ENCODE results near the gene PANX2.
A peak's percentile ranks its signal among the peaks of the same experiment; 100 is the strongest.
"Not testable (repeated sequence)": the region's sequence is repeated elsewhere in the genome, so short reads cannot be mapped to it uniquely, and the experiment has no call there.

The PANX2 gene

DNA sequence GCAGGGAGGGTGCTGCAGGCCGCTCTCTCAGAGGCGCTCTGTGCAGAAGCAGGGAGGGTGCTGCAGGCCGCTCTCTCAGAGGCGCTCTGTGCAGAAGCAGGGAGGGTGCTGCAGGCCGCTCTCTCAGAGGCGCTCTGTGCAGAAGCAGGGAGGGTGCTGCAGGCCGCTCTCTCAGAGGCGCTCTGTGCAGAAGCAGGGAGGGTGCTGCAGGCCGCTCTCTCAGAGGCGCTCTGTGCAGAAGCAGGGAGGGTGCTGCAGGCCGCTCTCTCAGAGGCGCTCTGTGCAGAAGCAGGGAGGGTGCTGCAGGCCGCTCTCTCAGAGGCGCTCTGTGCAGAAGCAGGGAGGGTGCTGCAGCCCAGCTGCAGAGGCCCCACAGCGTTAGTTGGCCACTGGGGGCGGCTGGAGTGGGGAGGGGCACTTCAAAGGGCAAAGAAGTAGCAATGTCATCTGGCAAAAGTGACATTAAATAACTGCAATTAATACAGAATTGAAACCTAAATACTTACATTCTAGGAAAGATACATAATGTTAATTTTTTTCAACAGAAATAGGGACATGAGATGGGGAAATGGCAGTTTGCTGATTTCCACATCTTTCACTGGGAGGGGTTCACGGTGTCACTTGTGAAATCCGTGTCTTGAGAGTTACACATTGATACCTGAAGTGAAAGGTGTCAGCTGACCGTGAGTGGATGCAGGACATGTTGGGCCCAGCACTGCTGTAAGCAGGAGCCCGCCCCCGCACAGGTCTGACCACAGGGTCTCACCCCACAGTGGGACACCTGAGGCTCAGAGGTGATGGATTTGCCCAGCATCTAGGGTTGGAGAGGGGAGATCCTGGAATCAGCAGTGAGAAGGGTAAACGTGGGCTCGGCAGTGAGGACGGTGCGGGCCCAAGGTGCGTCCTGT is 23.0 kb upstream of the PANX2 start:
- intact Hi-C loops (cut with DNase I): loop anchor here (2.0 kb wide), 1 partner anchor 63 kb away; no protein-coding TSS in a partner anchor
- DNase-seq: peak in 2 of 10 donors; percentile 71 to 80

DNA sequence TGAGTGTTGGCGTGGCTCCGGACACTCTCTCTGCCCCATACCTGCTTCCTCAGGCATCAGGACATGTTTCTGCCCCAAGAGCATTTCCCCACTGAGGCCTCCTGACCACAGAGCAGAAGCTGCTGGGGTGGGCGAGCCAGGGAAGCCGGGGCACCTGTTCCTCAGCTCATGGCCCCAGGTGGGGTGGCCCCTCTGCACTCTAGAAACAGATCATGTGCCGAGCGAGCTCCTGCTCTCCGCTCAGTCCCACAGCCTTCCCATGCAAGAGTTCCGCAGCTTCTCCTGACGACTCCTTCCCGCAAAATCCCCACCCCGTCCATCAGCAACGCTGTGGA is 22.4 kb upstream of the PANX2 start:
- peak in 2 of 10 donors; percentile 47 to 82 for DNase-seq
- intact Hi-C loops (cut with DNase I): no loop called here

DNA sequence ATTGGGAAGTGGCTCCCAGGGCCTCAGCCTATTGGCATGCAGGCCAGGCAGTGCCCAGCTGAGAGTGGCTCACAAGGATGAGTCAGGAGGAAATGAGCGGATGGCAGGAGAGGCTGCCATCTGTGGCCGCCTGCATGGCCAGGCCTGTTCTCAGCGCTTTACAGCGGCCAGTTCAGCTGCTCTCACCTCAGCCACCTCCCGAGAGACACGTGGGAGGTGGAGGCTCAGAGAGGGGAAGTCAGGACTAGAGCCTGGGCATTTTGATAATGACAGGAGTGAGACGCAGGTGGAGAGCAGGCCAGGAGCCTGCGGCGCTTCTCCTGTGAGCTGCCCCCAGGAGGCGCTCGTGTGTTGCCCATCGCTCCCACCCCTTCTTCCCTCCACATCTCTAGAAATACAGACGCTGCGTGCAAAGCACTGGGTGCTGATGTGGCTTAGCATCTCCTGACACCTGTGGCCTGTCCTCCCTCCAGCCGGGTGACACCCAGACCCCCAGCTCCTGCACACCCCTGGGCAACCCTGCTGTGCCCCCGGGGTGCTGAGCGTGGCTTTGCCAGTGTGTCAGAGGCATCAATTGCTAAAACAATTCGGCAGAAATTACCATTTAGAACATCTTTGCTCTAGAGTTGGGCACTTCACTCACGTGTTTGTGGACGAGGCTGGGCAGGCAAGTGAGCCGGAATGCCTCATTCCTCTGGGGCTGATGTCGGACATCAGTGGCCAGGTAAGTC is 21.4 kb upstream of the PANX2 start:
- DNase-seq: peak in 3 of 10 donors; percentile 35 to 84 (median 77)
- intact Hi-C loops (cut with DNase I): no loop called here

DNA sequence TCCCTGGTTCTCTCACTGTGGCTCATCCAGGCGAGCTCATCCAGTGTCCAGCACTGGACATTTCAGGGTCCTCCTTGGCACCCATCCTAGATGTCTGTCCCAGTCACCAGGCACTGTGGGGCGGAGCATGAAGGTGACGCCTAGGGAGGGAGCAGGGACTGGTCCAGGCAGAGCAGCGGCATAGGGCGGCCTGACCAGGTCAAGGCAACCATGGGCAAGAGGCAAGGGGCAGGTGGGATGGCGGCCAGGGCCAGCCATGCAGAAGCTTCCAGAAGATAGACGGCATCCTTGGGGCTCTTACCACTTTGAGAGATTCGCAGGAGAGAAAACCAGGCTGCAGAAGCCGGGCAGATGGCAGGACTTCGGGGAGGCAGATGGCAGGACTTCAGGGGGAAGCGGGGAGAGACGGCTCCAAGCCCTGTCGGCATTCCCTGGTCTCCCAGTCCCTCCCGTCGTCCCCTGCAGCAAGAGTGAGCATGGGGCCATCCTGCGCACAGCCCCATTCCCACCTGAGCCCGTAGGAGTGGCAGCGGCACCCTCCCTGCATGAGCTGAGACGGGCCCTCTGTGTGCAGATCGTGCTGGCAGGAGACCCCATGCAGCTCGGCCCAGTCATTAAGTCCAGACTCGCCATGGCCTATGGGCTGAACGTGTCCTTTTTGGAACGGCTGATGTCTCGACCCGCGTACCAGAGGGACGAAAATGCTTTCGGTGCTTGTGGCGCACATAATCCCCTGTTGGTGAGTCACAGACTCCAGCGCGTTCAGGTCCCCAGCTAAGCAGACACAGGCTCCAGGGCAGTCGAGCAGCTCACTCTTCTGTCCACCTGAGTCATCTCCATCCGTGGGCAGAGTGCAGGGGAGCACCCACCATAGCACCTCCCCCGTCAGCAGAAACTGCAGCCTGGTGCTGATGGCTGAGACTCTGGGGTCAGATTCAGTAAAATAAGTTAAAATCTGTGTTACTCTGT is 20.1 kb upstream of the PANX2 start:
- intact Hi-C loops (cut with DNase I): no loop called here
- peak in 2 of 10 donors; percentile 82 to 84 for DNase-seq

DNA sequence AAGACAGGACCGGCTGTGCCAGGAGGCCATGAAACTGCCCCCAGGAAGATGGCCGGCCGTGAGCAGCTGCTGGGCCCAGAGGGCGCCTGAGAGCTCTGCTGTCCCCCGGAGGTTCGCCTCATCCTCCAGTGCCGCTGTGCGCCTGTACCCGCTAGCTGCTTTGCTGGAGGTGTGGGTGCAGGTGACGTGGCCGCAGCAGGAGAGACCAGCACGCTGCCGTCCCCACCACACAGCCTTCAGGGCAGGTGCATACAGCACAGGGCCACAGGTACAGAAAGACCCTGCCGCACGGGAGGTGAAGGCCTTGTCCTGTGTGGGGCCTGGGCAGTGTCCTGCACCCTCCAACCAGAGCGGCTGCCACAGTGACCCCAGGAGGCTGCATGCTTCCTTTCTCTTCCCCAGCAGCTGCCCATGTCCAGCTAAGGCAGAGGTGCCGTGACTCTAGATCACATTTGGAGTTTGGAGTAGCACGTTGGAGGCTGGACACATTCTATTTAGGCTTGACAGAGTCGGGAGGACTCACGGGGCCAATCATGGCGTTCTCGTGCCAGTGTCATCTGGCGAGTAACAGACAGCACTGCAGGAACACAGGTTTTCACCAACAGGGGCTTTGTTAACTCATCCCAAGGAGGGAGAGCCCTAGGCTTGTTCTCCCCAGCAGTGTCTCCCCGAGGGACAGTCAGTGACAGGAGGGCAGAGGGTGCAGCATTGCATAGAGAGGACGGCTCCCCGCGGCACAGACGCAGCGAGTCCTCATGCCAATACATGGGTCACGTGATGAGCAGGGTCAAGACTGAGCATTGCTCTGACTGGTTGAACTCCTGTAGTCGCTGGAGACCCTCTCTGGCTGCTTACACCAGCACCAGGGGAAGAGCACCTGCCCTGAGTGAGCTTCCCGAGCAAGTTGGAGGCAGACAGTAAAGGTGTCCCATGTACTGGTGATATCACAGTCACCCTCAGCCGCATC is 18.7 kb upstream of the PANX2 start:
- intact Hi-C loops (cut with DNase I): no loop called here

DNA sequence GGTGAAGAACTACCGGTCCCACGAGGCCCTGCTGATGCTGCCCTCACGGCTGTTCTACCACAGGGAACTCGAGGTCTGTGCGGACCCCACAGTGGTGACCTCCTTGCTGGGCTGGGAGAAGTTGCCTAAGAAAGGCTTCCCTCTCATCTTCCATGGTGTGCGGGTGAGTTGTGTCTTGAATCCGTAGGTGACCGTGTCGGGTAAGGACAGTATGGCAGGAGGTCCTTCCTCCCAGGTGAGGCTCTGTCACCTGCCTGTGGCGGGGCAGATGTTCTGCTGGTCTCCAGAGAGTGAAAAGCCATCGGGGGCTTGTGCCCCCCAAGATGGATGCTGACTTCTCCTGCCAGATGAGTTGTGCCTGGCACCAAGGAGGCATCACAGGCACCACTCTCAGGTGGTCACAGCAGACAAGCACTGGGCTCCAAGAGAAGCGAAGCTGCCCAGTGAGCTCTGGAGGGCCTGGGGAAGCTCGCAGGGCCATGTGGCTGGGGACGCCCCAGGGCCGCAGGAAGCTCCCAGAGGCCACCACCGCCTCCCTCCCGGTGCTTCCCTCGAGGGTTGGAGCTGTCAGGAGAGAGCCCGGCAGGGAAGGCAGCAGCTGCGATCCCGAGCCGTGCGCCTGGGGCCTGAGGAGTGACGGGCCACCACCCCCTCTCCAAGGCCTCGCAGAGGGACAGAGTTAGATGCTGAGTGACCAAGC is 17.3 kb upstream of the PANX2 start:
- peak in 2 of 10 donors; percentile 66 to 80 for DNase-seq
- intact Hi-C loops (cut with DNase I): no loop called here

More for the DNA sequence above, 18.7 kb upstream of the PANX2 start:
- peak in 2 of 10 donors; percentile 77 to 82 for DNase-seq

DNA sequence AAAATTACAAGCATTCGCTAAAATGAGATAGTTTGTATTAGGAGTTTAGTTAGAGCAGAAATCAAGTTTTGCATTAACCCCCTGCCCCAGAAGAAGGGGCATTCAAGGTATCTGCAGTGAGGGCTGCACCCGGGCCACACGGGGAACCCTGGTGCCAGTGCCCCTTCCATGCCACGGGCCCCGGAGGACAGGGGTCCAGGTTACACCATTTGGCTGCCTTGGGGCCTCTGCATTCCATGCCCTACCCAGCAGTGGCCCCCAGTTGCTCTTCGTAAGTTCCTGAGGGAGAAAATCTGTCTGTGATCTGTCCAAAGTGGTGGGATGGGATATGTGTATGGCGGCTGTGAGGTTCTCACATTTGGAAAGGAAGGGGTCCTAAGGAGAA is 16.8 kb upstream of the PANX2 start:
- peak in 2 of 10 donors; percentile 55 to 59 for DNase-seq
- intact Hi-C loops (cut with DNase I): no loop called here

DNA sequence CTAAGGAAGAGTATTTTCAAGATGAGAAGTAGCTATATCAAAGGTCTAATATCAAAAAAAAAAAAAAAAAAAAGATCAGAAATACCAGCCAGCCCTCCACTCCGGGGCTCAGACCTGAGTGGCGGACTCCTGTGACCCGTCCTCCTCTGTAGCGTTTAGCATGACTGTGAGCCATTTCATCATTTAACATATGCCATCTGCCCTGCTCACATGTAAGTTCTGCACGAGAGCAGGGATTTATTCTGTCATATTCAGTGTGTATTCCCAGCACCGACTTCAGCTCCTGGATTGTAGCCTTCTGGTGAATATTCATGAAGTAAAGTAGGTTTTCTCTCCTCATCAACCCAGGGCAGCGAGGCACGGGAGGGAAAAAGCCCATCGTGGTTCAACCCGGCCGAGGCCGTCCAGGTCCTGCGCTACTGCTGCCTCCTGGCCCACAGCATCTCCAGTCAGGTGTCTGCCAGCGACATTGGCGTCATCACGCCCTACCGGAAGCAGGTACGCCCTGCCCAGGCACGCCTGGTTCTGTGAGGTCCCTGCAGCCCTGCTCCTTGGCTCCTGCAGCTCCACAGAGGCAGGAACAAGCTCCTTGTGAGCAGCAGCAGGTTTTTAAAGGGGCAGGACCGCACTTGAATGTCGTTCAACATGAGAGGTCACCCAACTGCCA is 12.7 kb upstream of the PANX2 start:
- intact Hi-C loops (cut with DNase I): no loop called here
- DNase-seq: peak in 2 of 10 donors; percentile 83 to 84

DNA sequence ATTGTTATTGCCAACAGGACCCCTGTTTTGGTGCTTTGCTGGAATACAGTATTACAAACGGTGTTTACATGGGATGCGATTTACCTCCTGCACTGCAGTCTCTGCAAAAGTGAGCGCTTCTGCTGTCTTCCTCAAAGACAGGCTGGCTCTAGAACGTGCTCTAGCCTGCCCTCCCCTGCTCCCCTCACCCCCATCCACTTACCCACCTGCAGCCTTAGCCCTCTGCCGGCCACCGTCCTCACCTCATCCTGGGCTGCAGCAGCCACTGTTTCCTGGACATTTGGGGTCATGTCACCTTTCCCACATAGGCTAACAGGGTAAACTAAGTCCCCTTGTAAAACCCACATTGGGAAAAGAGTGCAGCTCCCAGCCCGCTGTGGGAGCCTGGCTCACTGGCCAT is 9.6 kb upstream of the PANX2 start:
- DNase-seq: no peak
- intact Hi-C loops (cut with DNase I): no loop called here

DNA sequence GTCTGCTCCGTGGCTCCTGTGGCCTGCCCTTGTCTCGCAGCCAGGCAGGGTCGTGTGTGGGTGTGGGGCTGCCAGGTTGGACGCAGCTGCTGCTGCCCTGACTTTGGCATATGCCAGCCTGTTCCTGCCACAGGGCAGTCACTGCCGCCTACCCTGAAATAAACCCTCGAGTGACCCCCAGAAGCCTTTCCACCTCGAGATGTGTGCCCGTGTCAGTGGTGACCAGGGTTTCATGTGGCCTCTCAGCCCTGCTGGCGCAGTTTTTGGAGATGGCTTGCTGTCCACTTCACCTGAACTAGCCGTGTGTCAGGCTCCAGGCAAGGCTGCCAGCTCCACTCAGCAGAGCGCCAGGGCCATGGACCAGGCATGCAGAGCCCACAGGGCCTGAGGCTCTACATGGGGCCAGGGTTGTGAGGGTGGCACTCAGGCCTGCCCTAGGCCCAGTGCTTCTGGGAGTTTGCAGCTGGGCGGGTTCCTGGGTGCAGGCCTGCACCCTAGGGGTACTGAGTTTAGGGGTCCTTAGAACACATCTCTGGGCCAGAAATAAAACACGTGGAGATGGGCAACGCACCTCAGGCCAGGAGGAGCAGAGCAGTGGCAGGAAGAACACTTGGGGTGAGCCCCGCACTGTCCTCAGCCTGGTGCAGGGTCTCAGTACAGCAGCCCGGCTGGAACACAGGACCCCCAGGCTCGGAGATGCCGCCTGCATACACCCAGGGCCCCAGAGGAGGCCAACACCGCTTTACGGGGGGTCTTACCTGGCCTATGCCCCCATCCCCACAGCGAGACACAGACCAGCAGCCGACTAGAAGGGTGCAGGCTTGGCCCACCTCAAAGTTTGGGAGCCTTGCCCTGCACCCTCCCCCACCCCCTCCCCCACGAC is 8.8 kb upstream of the PANX2 start:
- intact Hi-C loops (cut with DNase I): no loop called here
- peak in 2 of 10 donors; percentile 56 to 76 for DNase-seq

DNA sequence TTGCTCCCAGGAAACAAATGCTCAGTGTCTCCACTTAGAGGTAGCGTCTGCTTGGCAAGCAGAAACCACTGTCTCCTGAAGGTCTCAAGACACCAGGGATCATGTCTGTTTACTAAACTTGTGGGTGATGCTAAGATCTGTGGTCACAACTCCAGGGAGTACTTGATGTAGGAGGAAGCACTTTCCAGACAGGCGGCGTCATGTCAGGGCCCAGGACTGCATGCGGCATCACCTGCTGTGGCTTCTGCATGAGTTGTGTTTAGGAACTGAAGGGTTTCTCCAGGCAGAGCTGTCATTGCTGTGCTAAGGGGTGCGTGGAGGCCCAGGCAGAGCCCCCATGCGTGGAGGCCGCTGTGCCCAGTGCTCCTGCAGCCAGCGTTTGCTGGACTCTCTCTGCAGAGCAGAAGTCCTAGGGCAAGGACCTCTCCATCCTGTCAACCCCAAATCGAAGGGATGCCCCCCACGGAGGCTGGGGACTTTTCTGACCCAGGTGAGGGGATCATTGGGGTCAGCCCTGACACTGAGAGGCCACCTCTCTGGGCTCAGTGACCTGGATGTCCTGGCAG is 8.1 kb upstream of the PANX2 start:
- peak in 2 of 10 donors; percentile 74 to 77 for DNase-seq
- intact Hi-C loops (cut with DNase I): no loop called here

DNA sequence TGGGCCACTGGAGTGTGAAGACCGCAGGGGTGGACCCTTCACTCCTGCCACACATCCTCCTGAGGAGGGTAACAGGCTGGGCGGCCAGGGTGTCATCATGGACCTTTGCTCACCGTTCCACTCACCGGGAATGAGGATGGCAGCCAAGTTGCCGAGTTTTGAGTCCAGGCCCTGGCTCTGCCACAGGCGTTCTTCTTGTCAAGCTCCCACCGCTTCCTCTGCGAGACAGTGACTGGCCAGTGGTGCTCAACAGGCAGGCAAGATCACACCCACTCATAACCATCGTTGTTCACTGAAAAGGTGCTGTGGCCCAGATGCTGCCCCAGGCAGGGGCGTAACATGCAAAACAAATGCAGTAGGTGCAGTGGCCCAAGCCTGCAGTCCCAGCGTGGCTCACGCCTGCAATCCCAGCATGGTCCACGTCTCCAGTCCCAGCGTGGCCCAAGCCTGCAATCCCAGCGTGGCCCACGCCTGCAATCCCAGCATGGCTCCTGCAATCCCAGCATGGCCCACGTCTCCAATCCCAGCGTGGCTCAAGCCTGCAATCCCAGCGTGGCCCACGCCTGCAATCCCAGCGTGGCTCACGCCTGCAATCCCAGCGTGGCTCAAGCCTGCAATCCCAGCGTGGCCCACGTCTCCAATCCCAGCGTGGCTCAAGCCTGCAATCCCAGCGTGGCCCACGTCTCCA is 5.0 kb upstream of the PANX2 start:
- intact Hi-C loops (cut with DNase I): no loop called here
- peak in 2 of 10 donors; percentile 56 to 69 for DNase-seq

DNA sequence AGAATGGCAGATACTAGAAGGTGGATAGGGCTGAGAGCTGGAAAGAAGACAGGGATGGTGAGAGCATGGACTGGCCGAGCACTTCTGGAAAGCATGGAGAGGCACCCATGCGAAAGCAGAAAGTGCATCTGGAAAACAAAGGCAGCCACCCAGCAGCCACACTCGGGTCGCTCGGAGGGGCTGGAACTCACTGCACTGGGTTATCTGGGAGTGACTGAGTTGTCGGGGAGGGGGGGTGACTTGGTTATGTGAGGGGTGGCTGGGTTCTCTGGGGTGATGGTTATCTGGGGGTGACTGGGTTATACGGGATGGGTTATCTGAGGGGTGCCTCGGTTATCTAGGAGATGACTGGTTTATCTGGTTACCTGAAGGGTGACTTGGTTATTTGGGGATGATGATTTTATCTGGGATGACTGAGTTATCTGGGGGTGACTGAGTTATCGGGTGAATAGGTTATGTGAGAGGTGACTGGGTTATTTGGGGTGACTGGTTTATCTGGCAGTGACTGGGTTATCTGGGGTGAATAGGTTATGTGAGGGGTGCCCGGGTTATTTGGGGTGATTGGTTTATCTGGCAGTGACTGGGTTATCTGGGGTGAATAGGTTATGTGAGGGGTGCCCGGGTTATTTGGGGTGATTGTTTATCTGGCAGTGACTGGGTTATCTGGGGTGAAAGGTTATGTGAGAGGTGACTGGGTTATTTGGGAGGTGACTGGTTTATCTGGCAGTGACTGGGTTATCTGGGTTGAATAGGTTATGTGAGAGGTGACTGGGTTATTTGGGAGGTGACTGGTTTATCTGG is 2.6 kb upstream of the PANX2 start:
- intact Hi-C loops (cut with DNase I): no loop called here
- peak in 1 of 10 donors; percentile 56 for DNase-seq

DNA sequence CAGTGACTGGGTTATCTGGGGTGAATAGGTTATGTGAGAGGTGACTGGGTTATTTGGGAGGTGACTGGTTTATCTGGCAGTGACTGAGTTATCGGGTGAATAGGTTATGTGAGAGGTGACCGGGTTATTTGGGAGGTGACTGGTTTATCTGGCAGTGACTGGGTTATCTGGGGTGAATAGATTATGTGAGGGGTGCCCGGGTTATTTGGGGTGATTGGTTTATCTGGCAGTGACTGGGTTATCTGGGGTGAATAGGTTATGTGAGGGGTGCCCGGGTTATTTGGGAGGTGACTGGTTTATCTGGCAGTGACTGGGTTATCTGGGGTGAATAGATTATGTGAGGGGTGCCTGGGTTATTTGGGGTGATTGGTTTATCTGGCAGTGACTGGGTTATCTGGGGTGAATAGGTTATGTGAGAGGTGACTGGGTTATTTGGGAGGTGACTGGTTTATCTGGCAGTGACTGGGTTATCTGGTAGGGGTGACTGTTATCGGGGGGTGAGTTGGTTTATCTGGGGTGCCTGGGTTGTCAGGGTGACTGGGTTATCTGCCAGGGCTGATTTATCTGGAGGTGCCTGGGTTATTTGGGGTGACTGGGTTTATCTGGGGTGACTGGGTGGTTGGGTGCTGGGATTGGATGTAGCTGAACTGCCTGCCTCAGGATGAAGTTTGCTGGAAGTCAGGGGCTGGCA is 1.9 kb upstream of the PANX2 start:
- intact Hi-C loops (cut with DNase I); DNase-seq: not testable (repeated sequence)

Data from posterior cingulate gyrus (tissue), 11 donors.